Hepatocyte (in vitro differentiated cells): ENCODE results near the gene PLXDC1. TPM values are rescaled to one million over a fixed set of nuclear protein-coding genes. Genes with fewer than 3 reads are reported as not detected.

Experiments
- DNase-seq: peaks from one replicate; pipeline ENCODE4 v3.0.0-alpha.2; 2016; ENCODE audit warnings: low spot score
- H2AFZ ChIP-seq: fragments of 200-600 bp; sonication (generic); 2 replicates; pipeline ENCODE4 v1.6.0; 2016; ENCODE audit warnings: antibody characterized with exemption, mild to moderate bottlenecking
- H3K27ac ChIP-seq: fragments of 200-600 bp; sonication (generic); 2 replicates; pipeline ENCODE4 v1.5.1; 2016; ENCODE audit warnings: mild to moderate bottlenecking
- H3K27me3 ChIP-seq: fragments of 200-600 bp; sonication (generic); 2 replicates; pipeline ENCODE4 v1.6.1; 2016
- H3K36me3 ChIP-seq: fragments of 200-600 bp; sonication (generic); replicated peaks from 2 replicates; pipeline ENCODE4 v1.5.1; 2016; ENCODE audit warnings: low read depth; ENCODE audit not compliant: insufficient read depth
- H3K4me1 ChIP-seq: fragments of 200-600 bp; sonication (generic); 2 replicates; pipeline ENCODE4 v1.5.1; 2016; ENCODE audit warnings: mild to moderate bottlenecking, moderate library complexity; ENCODE audit not compliant: insufficient read depth
- H3K4me2 ChIP-seq: fragments of 200-600 bp; sonication (generic); 2 replicates; pipeline ENCODE4 v1.6.0; 2016
- H3K4me3 ChIP-seq: fragments of 200-600 bp; sonication (generic); 2 replicates; pipeline ENCODE4 v1.5.1; 2016; ENCODE audit warnings: mild to moderate bottlenecking
- H3K79me2 ChIP-seq: fragments of 200-600 bp; sonication (generic); 2 replicates; pipeline ENCODE4 v1.6.0; 2017; ENCODE audit warnings: mild to moderate bottlenecking
- H3K9me2 ChIP-seq: fragments of 200-600 bp; sonication (generic); replicated peaks from 2 replicates; pipeline ENCODE4 v1.6.0; 2017; ENCODE audit warnings: mild to moderate bottlenecking; ENCODE audit not compliant: insufficient read depth
- H3K9me3 ChIP-seq: fragments of 200-600 bp; sonication (generic); 2 replicates; pipeline ENCODE4 v1.5.1; 2016; ENCODE audit warnings: low read depth, mild to moderate bottlenecking
- H4K20me1 ChIP-seq: fragments of 200-600 bp; sonication (generic); 2 replicates; pipeline ENCODE4 v1.6.0; 2016; ENCODE audit warnings: mild to moderate bottlenecking; ENCODE audit not compliant: insufficient read depth, poor library complexity, severe bottlenecking
- EZH2 ChIP-seq: fragments of 200-600 bp; sonication (generic); IDR thresholded peaks from 2 replicates; pipeline ENCODE4 v1.6.1; 2016; ENCODE audit warnings: antibody characterized with exemption, mild to moderate bottlenecking, borderline replicate concordance
- EZH2phosphoT487 ChIP-seq: fragments of 200-600 bp; sonication (generic); IDR thresholded peaks from one replicate; pipeline ENCODE4 v1.6.1; 2018; ENCODE audit warnings: antibody characterized with exemption, mild to moderate bottlenecking, low read depth, moderate library complexity; ENCODE audit not compliant: unreplicated experiment, severe bottlenecking
- WGBS: methylation state at CpG from one replicate; pipeline ENCODE4 v1.1.6; 2016; ENCODE audit warnings: low lambda C conversion rate; ENCODE audit errors: missing lambda C conversion rate; 5-methylcytosine and 5-hydroxymethylcytosine counted together
- polyA plus RNA-seq: library from polyadenylated mRNA; unstranded; fragments of >200 nt; fragmentation: Nextera tagmentation; extraction: Ambion mirVana; gene quantifications from 2 replicates; pipeline ENCODE4 v1.2.1, GENCODE V29; 2016
- total RNA-seq: library from RNA; depleted of rRNA; stranded (reverse); fragments of >200 nt; gene quantifications from 2 replicates; pipeline ENCODE4 v1.2.3, GENCODE V29; 2014
- TF ChIP-seq, protein P1 (sequence below): fragments of 200-600 bp; sonication (generic); IDR thresholded peaks from 2 replicates; pipeline ENCODE4 v1.5.1; 2016; ENCODE audit warnings: antibody characterized with exemption, mild to moderate bottlenecking; ENCODE audit not compliant: poor library complexity

The PLXDC1 gene
- total and polyA plus RNA-seq, 2 experiments from 2014 or later: 3.9 to 4.1 TPM

GRCh38 chr17:39147221-39148185 is 3.9 kb downstream of the PLXDC1 start:
- no peaks in the 10 kb centered on the region for H4K20me1 ChIP-seq
- no peak for DNase-seq
- TF ChIP-seq, protein P1, sequence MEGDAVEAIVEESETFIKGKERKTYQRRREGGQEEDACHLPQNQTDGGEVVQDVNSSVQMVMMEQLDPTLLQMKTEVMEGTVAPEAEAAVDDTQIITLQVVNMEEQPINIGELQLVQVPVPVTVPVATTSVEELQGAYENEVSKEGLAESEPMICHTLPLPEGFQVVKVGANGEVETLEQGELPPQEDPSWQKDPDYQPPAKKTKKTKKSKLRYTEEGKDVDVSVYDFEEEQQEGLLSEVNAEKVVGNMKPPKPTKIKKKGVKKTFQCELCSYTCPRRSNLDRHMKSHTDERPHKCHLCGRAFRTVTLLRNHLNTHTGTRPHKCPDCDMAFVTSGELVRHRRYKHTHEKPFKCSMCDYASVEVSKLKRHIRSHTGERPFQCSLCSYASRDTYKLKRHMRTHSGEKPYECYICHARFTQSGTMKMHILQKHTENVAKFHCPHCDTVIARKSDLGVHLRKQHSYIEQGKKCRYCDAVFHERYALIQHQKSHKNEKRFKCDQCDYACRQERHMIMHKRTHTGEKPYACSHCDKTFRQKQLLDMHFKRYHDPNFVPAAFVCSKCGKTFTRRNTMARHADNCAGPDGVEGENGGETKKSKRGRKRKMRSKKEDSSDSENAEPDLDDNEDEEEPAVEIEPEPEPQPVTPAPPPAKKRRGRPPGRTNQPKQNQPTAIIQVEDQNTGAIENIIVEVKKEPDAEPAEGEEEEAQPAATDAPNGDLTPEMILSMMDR: no peak
- TF ChIP-seq EZH2 (no peak), EZH2phosphoT487 (no peak)
- no peaks in the 10 kb centered on the region for H3K9me2 ChIP-seq
- WGBS: 74% methylated on average over 13 of the region's 13 CpGs
- H3K27me3 ChIP-seq: peaks cover 14% of the 10 kb centered on the region
- H3K4me2 ChIP-seq: no peak overlapping the region
- H2AFZ ChIP-seq: no peak overlapping the region
- H3K4me3 ChIP-seq: no peak overlapping the region
- no peaks in the 10 kb centered on the region for H3K9me3 ChIP-seq
- no peaks in the 10 kb centered on the region for H3K79me2 ChIP-seq
- H3K36me3 ChIP-seq: no peaks in the 10 kb centered on the region
- no peak overlapping the region for H3K27ac ChIP-seq
- peaks cover 19% of the 10 kb centered on the region for H3K4me1 ChIP-seq

- no peak overlapping the region for H3K4me2 ChIP-seq
- 95% methylated on average over 3 of the region's 3 CpGs for WGBS
- H3K4me1 ChIP-seq: peaks cover 11% of the 10 kb centered on the region
- H3K79me2 ChIP-seq: no peaks in the 10 kb centered on the region
- no peaks in the 10 kb centered on the region for H4K20me1 ChIP-seq
- DNase-seq: no peak
- H3K9me3 ChIP-seq: no peaks in the 10 kb centered on the region
- peaks cover 14% of the 10 kb centered on the region for H3K27me3 ChIP-seq
- TF ChIP-seq EZH2phosphoT487 (no peak), EZH2 (no peak)
- TF ChIP-seq, protein P1: no peak
- H2AFZ ChIP-seq: no peak overlapping the region
- no peak overlapping the region for H3K4me3 ChIP-seq
- no peak overlapping the region for H3K27ac ChIP-seq
- no peaks in the 10 kb centered on the region for H3K36me3 ChIP-seq
- no peaks in the 10 kb centered on the region for H3K9me2 ChIP-seq
Observed at GRCh38 chr17:39146273-39146672, 5.2 kb downstream of the PLXDC1 start.

DNA sequence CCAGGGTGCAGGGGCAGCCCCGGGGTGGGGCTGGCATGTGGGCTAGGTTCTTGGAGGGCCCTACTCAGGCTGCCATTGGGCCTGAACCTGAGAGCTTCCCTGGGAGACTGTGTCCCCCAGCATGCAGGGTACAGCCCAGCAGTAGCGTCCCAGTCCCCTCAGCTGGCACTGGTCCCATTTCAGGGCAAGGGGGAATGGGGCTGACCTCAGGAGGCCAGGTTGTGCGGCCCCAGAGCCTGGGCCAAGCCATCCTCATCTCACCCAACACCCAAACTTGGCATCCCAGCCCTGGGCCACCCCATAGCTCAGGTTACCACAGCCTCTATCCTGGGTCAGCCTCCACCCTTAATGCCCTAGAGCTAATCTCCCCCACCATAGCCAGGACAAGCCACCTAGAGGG is 6.3 kb downstream of the PLXDC1 start:
- WGBS: 100% methylated on average over 3 of the region's 3 CpGs
- DNase-seq: no peak
- Histone ChIP-seq H3K36me3 (no peaks in the 10 kb centered on the region), H3K79me2 (no peaks in the 10 kb centered on the region), H3K4me2 (no peak overlapping the region), H3K9me3 (no peaks in the 10 kb centered on the region), H2AFZ (no peak overlapping the region), H3K9me2 (no peaks in the 10 kb centered on the region), H3K27ac (no peak overlapping the region), H4K20me1 (no peaks in the 10 kb centered on the region), H3K27me3 (peaks cover 5% of the 10 kb centered on the region), H3K4me3 (no peak overlapping the region), H3K4me1 (peaks cover 11% of the 10 kb centered on the region)
- TF ChIP-seq EZH2 (no peak), EZH2phosphoT487 (no peak)
- TF ChIP-seq, protein P1: no peak
